ENCODE measurements around the gene UNC80.

UNC80 gene

GRCh38 chr2:210046851-210047500 lies 275.3 kb downstream of the UNC80 start:
- CTCF ChIA-PET = no interaction called here
- POLR2A ChIA-PET = no interaction called here
- TF ChIP-seq CTCF (IDR thresholded peaks at IDR 0.05; ENCODE audit: control extremely low read depth, extremely low read depth, low read depth, missing control alignments) = no peak
- no peak for DNase-seq (ENCODE audit: extremely low spot score)
